Measurements from ENCODE around the gene CCL4L2. TPM values are rescaled to one million over a fixed set of nuclear protein-coding genes. Genes with fewer than 3 reads are reported as not detected.
"Not testable (repeated sequence)": the region's sequence is repeated elsewhere in the genome, so short reads cannot be mapped to it uniquely, and the experiment has no call there.

The CCL4L2 gene
- total and polyA plus RNA-seq, 2 donors (not counting 3 experiments of a cell fraction or from before 2014, with no cell fraction given) = not detected

- Histone ChIP-seq H3K9me1 (replicated peaks; ENCODE audit: control insufficient read depth, extremely low read depth, insufficient read depth, low read length) (no peaks in the 10 kb centered on the region), H2AFZ (ENCODE audit: low read depth, low read length) (no peak overlapping the region), H3K4me2 (ENCODE audit: insufficient read depth, low read length) (no peak overlapping the region), H3K4me1 (ENCODE audit: control insufficient read depth, extremely low read depth, insufficient read depth, low read length) (no peaks in the 10 kb centered on the region), H4K20me1 (replicated peaks; ENCODE audit: control insufficient read depth, extremely low read depth, insufficient read depth, low read length) (no peaks in the 10 kb centered on the region), H3K9me3 (replicated peaks; ENCODE audit: control insufficient read depth, insufficient read depth, low read length) (no peaks in the 10 kb centered on the region), H3K27ac (ENCODE audit: insufficient read depth, low read depth, low read length) (no peak overlapping the region), H3K27me3 (ENCODE audit: control insufficient read depth in 2 of 2, insufficient read depth in 2 of 2, low read length in 2 of 2) (peaks cover 0 to 2% of the 10 kb centered on the region in 2 experiments), H3K79me2 (ENCODE audit: control insufficient read depth, insufficient read depth, low read length) (no peaks in the 10 kb centered on the region), H3K4me3 (replicated peaks in 1 of 3; ENCODE audit: insufficient read depth in 1 of 3, low read depth in 1 of 3, low read length in 3 of 3) (no peak overlapping the region), H3K9ac (replicated peaks; ENCODE audit: extremely low read depth, insufficient read depth, low read length) (no peak overlapping the region), H3K36me3 (ENCODE audit: control insufficient read depth in 2 of 2, extremely low read depth in 1 of 2, insufficient read depth in 2 of 2, low read length in 2 of 2) (no peaks in the 10 kb centered on the region)
- no TSS peak for BruUV-seq (replicated peaks)
- intact Hi-C loops (cut with micrococcal nuclease) (no loop called here), dilution Hi-C loops (cut with MboI; ENCODE audit: extremely low pct_ligation_motif_present, low sequenced_read_pairs) (no loop called here)
- ChIA-PET POLR2A (no interaction called here), CTCF (no interaction called here)
- TF ChIP-seq EZH2 (IDR thresholded peaks at IDR 0.05; ENCODE audit: borderline replicate concordance, low read depth, low read length, severe bottlenecking) (no peak), FOS (IDR thresholded peaks at IDR 0.05; ENCODE audit: borderline replicate concordance, insufficient read depth, low read length) (no peak), CTCF (IDR thresholded peaks at IDR 0.05; ENCODE audit: extremely low read depth in 1 of 2, insufficient read depth in 1 of 2, low read depth in 1 of 2, low read length in 2 of 2) (no peak), MAX (IDR thresholded peaks at IDR 0.05; ENCODE audit: insufficient read depth, insufficient read length) (no peak), POLR2AphosphoS5 (IDR thresholded peaks at IDR 0.05; ENCODE audit: insufficient read depth, low read depth, low read length) (no peak), POLR2A (IDR thresholded peaks at IDR 0.05; ENCODE audit: low read depth, low read length) (no peak), GATA2 (IDR thresholded peaks at IDR 0.05; ENCODE audit: insufficient read depth, insufficient read length, low read depth, low read length) (no peak), MYC (IDR thresholded peaks at IDR 0.05; ENCODE audit: low read depth, low read length) (no peak), JUN (IDR thresholded peaks at IDR 0.05; ENCODE audit: borderline replicate concordance, insufficient read depth, insufficient read length, low read depth) (no peak)
- DNase-seq (ENCODE audit: low read depth, low spot score) = no peak
- no peak for FAIRE-seq
These were observed 1.3 kb upstream of the CCL4L2 start for GRCh38 chr17:36209575-36209974.

- H3K9me1 ChIP-seq (replicated peaks; ENCODE audit: control insufficient read depth, extremely low read depth, insufficient read depth, low read length); FAIRE-seq; H2AFZ ChIP-seq (ENCODE audit: low read depth, low read length); intact Hi-C loops (cut with micrococcal nuclease); BruUV-seq (replicated peaks); H3K79me2 ChIP-seq (ENCODE audit: control insufficient read depth, insufficient read depth, low read length); dilution Hi-C loops (cut with MboI; ENCODE audit: extremely low pct_ligation_motif_present, low sequenced_read_pairs); H3K4me2 ChIP-seq (ENCODE audit: insufficient read depth, low read length); POLR2A ChIA-PET; H4K20me1 ChIP-seq (replicated peaks; ENCODE audit: control insufficient read depth, extremely low read depth, insufficient read depth, low read length); H3K9me3 ChIP-seq (replicated peaks; ENCODE audit: control insufficient read depth, insufficient read depth, low read length); CTCF ChIA-PET; H3K4me1 ChIP-seq (ENCODE audit: control insufficient read depth, extremely low read depth, insufficient read depth, low read length); H3K27ac ChIP-seq (ENCODE audit: insufficient read depth, low read depth, low read length); H3K4me3 ChIP-seq (replicated peaks in 1 of 3; ENCODE audit: insufficient read depth in 1 of 3, low read depth in 1 of 3, low read length in 3 of 3); H3K9ac ChIP-seq (replicated peaks; ENCODE audit: extremely low read depth, insufficient read depth, low read length); H3K27me3 ChIP-seq (ENCODE audit: control insufficient read depth in 2 of 2, insufficient read depth in 2 of 2, low read length in 2 of 2); H3K36me3 ChIP-seq (ENCODE audit: control insufficient read depth in 2 of 2, extremely low read depth in 1 of 2, insufficient read depth in 2 of 2, low read length in 2 of 2); DNase-seq (ENCODE audit: low read depth, low spot score): not testable (repeated sequence)
These were observed 815 bp downstream of the CCL4L2 start for GRCh38 chr17:36211484-36212271.

All from endothelial cell of umbilical vein (primary cell).